CD4-positive, alpha-beta T cell treated with Interleukin-4 for 1 hour (primary cell): ENCODE results near the gene SLC3A2.
A peak's percentile ranks its signal among the peaks of the same experiment; 100 is the strongest.
"Not testable (repeated sequence)": the region's sequence is repeated elsewhere in the genome, so short reads cannot be mapped to it uniquely, and the experiment has no call there.

Experiments
- DNase-seq, 2 donors: peaks; one replicate each; pipeline ENCODE4 v3.0.0-alpha.2; 2020 to 2022

The SLC3A2 gene

DNA sequence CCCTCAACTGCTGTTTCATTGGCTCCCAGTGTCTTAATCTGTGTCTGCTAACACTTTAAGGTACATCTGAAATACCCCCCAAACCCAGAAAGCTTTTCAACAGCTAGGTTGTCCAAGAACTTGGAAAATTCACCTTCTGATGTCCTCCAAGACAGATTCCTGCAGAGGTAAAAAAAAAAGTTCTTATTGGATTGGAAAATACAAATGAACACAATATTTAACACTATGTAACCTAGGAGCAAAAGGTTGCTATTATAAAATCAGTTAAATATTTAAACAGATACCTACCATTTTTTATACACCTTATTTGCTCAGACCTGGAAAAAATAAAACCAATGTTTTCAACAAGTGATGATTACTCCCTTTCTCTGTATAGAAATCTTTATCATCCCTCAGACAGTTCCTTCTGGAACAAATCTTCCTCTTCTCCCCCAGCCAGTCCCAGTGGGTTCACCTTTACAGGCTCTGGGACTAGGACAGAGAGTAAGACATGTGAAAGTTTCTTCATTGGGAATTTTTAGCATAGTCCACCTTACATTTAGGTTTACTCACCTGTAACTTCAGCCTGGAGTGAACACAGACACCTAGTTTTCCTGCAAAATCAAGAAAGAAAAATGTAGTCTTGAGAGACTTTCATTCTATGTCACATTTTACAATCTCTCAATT is 28.0 kb upstream of the SLC3A2 start:
- DNase-seq, result no peak

DNA sequence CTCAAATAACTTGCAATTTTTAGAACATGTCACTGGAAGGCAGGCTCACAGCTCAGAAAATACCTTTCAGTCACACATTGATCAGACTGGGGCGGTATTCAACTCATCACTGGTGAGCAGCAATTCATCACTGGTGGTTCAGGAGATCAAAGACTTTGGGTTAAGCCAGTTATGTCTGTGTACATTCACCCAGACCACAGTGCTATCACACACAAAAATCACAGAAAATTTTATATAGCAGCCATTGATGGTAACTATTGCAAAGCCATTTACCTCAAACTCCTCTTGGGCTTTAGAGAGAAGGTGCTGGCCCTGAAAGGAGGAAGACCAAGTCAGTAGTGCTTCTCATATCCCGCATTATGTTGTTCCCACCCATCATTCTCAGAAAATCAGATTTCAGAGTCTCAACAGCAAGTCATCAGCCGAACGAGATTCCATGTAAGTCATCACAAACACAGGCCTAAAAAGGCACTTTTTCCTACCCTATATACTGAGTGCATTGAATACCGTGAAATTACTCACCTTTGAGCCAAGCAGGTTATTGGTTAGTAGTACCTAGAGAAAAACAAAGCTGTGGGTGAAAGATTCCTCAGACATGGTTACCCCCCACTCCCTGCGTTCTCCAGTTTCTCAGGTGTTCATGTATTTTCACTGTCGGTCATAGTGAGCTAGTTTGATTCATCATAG is 27.3 kb upstream of the SLC3A2 start:
- peak in 1 of 2 donors; percentile 69 for DNase-seq

DNA sequence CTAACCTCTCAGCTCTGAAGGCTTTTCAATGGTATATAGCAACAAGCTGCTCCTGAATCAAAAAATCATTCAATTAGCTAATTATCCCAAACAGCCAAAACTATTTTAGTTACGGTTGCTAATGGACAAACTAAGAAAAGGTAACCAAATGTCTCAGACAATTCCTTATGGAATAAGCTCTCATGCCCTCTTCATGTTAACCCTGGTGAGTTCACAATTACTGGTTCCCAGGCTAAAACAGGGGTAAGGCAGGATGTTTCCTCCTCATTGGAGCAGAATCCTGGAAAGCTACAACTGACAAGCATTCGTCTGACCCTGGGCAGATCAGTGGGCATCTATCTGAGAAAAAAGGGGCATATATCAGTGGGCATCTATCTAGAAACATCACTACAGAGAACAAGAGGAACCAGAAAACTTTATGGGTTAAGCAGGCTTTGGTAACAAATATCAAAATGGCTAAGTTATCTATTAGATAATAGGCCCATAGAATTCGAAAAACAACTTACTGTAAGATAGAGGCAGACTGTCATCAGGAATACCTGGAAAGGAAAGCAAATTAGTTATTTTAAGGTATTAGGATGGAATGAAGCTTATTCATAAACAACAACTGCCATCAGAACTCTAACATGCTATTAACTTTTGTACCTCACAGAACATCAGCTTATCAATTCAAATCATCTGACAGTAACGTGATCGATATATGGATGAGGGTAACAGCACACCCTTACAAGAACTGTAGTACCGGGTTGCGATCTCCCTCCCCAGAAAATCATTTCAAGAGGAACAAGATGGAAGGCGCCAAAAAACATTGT is 26.5 kb upstream of the SLC3A2 start:
- no peak for DNase-seq

DNA sequence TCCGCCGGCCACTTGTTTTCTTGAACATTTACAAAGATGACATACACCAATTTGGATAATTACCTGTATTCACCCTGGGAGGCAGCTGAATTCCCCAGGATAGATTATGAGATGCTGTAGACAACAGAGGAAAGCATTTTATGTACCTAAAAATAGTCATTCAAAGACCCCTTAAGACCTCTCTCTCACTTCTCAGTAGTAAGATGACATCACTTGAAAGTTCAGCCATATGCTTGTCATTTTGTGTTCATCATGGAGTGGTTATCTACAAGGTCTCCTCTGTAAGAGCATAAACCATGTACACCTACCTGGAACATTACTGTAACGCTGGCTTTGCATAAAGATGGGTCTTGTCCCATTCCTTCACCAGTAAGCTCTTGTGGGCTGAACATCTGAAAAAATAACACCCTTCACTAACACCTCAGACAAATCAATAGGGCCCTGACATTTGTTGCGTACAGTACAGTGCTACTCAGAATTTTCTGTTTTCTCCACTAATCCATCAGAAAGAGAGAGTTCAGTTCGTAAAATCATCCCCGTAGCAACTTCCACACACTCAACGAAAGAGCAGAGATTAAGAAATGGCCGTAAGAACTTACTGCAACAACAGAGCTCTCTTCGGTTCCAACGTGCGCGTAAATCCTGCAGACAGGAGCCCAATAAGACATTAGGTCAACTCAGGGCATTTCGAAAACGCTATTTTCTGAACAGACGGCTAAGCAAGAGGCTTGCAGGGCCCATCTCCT is 25.7 kb upstream of the SLC3A2 start:
- DNase-seq, result peak in 1 of 2 donors; percentile 30

DNA sequence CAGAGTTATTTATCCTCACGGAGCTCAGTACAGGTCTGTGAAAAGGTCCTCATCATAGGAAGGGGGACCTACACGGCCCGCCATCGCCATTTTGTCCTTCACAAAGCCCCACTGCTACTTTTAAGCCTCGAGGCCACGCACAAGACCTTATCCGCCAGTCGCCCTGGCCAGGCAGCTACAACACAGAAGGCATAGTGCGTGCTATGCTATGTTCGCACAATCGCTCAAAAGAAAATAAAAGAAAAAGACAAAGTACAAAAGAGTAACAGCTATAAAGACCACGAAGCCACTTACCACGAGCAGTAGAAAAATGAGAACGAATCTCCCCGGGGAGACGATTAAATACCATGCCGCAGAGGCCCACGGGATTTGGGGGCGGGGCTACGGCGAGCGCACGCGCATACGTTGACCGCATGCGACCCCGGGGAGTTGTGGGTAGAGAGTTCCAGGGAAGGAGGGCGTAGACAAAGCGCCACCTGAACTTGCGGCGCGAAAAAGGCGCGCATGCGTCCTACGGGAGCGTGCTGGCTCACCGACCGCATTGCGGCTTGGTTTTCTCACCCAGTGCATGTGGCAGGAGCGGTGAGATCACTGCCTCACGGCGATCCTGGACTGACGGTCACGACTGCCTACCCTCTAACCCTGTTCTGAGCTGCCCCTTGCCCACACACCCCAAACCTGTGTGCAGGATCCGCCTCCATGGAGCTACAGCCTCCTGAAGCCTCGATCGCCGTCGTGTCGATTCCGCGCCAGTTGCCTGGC is 24.9 kb upstream of the SLC3A2 start:
- peak; percentile 99 for DNase-seq

DNA sequence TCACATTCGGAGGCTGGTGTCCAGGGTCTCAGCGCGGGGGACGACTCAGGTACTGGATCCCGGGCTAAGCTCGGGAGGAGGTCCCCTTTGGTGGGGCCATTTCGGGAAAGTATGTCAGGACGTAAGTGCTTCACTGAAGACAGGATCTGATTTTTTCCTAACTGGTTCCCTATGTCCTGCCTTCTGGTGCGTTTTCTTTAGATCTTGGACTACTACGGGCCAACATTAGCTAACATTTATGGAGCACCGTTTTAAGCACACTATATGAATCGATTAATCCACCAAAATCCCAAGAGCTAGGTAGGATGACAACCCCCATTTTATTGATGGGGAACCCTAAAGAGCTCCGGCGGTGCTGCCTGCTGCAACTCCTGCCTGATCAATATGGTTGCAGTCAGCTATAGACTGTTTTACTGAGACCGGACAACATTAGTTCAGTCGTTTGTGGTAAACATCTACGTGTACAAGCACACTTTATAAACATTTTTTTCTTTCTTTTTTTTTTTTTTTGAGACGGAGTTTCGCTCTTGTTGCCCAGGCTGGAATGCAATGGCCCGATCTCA is 24.3 kb upstream of the SLC3A2 start:
- DNase-seq, result peak in 1 of 2 donors; percentile 38

DNA sequence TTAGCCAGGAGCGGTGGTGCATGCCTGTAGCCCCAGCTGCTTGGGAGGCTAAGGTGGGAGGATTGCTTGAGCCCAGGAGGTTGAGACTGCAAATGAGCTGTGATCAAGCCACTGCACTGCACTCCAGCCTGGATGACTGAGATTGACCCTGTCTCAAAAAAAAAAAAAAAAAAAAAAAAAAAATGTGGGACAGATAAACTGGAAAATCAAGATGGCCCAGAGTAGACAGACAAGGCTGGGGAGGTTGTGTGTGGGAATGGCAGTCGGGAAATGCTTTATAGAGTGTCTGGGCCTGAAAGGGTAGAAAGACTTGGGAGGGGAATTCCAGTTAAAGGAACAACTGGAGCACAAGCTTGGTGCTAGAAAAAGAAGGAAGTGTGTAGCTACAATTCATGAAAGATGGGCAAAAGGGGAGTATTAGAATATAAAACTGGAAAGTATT is 23.1 kb upstream of the SLC3A2 start:
- no peak for DNase-seq

DNA sequence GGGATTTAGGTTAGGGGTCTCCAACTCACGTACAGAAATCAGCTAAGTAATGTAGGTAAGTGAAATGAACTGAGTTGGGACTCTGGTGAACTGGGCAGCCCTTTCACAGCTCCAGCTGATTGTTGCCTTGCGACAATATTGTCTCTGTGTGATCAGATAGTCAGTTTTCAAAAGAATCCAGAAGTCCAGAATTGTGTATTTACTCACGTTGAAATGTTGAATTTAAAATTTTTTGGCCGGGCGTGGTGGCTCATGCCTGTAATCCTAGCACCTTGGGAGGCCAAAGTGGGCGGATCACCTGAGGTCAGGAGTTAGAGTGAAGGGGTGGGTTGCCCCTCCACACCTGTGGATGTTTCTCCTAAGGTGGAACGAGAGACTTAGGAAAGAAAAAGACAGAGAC is 22.5 kb upstream of the SLC3A2 start:
- no peak for DNase-seq

DNA sequence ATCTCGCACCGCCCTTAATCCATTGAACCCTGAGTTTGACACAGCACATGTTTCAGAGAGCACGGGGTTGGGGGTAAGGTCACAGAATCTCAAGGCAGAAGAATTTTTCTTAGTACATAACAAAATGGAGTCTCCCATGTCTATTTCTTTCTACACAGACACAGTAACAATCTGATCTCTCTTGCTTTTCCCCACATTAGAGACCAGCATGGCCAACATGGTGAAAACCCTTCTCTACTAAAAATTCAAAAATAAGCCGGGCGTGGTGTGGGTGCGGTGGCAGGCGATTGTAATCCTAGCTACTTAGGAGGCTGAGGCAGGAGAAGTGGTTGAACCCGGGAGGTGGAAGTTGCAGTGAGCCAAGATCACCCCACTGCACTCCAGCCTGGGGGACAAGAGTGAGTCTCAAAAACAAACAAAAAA is 21.4 kb upstream of the SLC3A2 start:
- not testable (repeated sequence) for DNase-seq

DNA sequence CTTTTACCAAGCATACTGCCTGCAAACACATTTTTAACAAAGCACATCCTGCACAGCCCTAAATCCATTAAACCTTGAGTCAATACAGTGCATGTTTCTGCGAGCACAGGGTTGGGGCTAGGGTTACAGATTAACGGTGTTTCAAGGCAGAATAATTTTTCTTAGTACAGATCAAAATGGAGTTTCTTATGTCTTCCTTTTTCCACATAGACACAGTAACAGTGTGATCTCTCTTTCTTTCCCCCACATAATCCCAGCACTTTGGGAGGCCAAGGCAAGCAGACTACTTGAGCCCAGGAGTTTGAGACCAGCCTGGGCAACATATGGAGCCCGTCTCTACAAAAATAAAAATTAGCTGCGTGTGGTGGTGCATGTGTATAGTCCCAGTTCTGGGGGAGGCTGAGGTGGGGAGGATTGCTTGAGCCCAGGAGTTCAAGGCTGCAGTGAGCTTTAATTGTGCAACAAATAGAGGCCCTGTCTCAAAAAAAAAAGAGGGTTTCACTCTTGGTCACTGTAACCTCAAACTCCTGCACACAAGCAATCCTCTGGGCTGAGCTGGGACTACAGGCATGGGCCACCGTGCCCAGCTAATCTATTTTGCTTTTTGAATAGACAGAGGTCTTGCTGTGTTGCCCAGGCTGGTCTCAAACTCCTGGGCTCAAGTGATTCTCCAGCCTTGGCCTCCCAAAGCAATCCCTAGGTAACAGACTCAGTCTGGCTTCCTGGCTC is 19.7 kb upstream of the SLC3A2 start:
- DNase-seq, result no peak

DNA sequence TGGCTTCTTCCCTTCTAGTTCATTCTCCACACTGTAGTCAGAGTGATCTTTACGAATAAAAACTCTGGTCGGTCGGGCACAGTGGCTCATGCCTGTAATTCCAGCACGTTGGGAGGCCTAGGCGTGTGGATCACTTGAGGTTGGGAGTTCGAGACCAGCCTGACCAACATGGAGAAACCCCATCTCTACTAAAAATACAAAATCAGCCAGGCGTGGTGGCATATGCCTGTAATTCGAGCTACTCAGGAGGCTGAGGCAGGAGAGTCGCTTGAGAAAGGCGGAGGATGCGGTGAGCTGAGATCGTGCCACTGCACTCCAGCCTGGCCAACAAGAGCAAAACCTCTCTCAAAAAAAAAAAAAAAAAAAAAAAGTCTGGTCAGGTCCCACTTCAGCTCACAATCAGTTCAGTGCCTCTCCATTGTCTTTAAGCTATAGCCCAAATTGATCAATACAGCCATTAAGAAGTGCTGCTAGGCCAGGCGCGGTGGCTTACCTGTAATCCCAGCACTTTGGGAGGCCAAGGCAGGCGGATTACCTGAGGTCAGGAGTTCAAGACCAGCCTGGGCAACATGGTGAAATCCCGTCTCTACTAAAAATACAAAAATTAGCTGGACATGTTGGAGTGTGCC is 19.0 kb upstream of the SLC3A2 start:
- DNase-seq, result not testable (repeated sequence)

DNA sequence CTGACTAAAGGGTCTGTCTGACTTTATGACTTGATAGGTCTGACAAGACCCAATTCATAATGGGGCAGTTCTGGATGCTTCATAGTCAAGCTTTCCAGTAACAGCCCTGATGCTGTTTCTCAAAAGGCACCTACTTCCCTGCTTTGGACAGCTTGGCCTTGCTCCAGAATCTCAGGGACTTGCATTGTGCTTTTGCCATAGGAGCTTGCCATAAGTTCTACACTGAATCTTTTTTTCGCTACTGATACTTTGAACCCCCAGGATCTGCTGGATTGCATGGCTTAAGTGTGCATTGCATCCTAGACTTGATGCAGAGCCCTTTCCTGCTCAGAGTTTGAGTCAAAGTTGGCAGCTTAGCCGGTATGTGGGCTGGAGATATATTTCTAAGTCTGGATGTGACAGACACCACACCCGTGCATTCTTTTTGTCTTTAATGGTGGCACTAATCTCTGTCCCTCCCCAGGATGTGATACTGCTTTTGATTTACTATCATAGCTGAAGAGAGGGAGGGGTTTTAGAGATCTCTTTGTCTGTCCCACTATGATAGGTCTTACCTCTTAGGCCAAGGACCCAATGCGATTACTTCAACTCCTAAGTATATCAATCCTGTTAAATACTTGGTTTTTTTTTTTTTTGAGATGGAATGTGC is 16.9 kb upstream of the SLC3A2 start:
- no peak for DNase-seq

DNA sequence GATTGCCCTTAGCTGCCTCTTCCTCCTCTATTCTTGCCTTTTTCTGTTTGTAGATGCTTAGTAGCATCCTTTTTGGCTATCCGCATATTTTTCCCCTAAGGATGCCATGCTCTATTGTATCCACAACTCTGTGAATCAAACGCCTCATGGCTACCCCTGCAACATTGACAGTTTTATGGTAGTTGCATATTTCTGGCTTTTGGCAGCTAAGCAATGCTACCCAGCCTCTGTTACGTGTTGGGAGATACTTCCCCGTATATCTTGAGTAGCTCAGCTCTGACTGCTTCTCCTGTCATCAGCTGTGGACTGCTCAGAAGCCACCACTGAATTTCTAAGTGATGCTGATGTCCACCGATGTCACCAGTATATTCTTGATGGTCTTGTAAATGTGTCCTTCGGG is 15.1 kb upstream of the SLC3A2 start:
- DNase-seq, result no peak

DNA sequence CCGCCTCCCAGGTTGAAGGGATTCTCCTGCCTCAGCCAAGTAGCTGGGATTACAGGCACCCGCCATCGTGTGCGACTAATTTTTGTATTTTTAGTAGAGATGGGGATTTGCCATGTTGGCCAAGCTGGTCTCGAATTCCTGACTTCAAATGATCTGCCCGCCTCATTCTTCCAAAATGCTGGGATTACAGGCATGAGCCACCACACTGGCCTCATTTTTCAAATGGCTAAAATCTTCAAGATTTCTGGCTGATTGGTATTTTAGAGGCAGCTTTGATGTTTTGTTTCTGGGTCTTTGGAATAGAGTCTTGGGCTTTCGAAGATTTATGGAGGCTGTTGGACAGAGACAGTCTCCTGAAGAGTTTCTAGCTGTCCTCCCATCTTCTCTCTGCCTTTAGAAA is 5.8 kb upstream of the SLC3A2 start:
- no peak for DNase-seq

DNA sequence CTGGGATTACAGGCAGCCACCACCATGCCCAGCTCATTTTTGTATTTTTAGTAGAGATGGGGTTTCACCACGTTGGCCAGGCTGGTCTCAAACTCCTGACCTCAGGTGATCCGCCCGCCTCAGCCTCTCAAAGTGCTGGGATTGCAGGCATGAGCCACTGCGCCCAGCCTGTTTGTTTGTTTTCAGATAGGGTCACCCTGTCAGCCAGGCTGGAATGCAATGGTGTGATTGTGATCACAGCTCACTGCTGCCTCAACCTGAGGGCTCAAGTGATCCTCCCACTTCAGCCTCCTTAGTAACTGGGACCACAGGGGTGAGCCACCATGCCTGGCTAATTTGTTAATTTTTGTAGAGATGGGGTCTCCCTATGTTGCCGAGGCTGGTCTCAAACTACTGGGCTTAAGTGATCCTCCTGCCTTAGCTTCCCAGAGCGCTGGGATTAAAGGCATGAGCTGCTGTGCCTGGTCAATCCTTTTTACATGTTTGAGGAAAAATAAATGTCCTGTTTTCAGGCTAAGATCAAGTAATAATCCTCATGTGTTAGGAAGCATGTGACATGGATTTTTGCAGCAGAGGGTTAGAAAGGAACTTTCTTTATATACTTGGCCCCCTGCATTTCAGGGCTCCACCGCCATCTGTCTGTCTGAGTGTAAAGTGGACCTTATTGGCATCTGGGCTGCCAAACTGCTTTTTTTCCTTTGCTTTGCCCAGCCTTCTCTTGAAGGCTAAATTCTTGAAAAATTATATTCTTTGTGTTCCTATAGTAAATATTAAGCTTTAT is 4.8 kb upstream of the SLC3A2 start:
- DNase-seq, result no peak

DNA sequence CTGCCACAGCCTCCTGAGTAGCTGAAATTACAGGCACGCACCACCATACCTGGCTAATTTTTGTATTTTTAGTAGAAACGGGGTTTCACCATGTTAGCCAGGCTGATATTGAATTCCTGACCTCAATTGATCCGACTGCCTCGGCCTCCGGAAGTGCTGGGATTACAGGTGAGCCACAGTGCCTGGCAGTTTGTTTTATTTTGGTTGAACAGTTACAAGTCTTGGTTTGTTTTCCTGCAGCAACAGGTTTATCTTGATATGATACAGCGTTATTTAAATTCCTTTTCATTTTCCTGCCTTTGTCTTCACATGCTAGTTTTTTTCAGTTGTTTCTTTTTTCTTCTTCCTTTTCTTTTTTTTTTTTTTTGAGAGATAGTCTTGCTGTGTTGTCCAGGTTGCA is 4.0 kb upstream of the SLC3A2 start:
- DNase-seq, result no peak

DNA sequence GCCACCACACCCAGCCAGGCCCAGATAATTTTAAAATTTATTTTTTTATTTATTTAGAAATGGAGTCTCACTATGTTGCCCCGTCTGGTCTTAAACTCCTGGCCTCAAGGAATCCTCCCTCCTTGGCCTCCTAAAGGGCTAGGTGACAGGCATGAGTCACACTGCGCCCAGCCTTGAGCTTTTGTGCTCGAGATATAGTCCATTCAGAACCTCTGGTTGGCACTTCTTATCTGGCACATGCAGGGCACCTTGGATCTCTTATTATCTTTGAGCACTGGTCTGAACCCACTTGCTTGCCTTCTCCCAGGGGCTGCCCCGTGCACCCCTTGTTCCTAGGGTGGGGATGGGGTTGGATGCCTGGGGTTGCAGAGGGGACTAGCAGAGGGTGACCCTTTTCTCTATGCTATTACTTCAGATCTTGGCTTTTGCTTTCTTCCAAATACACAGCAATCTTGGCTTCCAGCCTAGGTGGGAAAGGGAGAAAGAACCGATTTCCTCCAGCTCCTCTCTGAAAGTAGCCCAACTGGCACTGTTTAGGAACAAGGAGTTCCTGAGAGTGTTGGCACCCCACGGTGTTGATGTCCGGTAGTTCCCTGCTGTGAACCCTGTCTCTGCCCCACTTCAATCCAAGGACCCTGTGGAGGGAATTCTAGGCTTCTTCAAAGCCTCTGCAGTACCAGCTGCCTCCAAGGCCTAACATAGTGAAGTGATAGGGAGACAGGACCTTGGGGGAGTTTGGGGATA is 1.3 kb upstream of the SLC3A2 start:
- no peak for DNase-seq

DNA sequence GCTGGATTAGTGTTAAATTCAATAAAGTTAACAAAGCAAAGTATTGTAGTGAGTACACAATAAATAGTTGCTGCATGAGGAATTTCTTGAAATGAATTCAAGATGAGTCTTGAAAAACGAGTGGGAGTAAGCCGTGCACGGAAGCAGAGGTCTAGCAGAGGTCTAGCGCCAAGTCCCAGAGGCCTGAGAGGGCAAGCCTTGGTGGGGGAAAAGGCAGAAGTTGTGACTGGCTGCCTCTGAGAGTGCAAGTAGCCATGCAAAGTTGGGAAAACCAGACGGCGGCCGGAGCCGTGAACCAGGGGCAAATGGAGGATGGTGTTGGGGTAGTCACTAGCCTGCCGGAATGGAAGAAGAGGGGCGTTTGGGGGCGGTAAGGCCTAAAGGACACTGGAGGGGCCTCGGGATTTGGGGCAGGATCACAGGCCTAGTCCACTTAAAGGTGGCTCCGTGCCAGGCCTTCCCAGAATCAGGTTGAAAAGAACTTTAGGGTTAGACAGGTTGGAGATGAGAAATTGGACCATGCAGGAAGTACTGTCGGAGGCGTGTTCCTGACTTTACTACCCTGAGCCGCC is 379 bp upstream of the SLC3A2 start:
- peak in 1 of 2 donors; percentile 20 for DNase-seq
